ENCODE data around the gene MSANTD7. TPM values are rescaled to one million over a fixed set of nuclear protein-coding genes. Genes with fewer than 3 reads are reported as not detected.

MSANTD7 gene
- total and polyA plus RNA-seq, 9 of the 15 experiments (the other 6 are each of a cell fraction or from before 2014, with no cell fraction given) = 5.2 to 27.3 (median 23.6) TPM

DNA sequence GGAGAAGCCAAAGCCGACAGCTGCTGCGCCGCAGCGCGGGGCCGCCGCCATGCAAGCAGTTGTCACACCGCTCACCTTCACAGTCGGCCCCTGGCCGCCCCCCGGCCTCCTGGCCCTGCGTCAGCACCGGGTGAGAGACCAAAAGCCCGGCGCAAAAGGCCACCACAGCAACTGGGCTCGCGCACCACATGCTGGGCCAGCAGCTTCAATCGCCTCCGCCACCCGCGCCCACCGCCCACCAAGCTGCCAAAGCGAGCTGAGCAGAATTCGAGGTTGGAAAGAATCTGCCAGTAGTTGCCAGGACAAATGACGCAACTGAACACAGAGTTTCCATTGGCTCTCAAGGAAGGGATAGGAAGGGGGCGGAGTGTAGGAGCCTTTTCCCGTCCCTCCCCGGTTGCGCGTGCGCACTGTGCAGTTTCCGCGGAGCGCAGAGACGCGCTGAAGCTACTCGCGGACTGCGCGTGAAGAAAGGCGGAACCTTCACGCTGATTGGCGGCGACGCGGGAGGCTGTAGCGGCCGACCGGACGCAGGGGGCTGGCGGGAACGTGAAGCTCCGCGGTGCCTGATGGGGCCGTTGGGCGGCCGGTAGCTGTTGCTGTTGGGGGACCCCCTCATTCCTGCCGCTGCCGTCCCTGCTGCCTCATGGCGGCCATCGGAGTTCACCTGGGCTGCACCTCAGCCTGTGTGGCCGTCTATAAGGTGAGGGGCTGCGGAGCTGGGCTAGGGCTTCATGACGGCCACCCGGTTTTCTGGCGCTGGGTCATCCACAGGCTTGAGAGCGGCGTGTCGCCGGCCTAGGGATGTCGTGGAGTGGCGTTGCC, at the start of gene MSANTD7, which contains the start of the genes CDNF and HSPA14 (continued):
- no peak for TF ChIP-seq ZNF512 (tag; IDR thresholded peaks at IDR 0.05)
- no peak for TF ChIP-seq ZNF408 (CRISPR knock-in tag; IDR thresholded peaks at IDR 0.05; ENCODE audit: low read depth)
- TF ChIP-seq, protein P1, sequence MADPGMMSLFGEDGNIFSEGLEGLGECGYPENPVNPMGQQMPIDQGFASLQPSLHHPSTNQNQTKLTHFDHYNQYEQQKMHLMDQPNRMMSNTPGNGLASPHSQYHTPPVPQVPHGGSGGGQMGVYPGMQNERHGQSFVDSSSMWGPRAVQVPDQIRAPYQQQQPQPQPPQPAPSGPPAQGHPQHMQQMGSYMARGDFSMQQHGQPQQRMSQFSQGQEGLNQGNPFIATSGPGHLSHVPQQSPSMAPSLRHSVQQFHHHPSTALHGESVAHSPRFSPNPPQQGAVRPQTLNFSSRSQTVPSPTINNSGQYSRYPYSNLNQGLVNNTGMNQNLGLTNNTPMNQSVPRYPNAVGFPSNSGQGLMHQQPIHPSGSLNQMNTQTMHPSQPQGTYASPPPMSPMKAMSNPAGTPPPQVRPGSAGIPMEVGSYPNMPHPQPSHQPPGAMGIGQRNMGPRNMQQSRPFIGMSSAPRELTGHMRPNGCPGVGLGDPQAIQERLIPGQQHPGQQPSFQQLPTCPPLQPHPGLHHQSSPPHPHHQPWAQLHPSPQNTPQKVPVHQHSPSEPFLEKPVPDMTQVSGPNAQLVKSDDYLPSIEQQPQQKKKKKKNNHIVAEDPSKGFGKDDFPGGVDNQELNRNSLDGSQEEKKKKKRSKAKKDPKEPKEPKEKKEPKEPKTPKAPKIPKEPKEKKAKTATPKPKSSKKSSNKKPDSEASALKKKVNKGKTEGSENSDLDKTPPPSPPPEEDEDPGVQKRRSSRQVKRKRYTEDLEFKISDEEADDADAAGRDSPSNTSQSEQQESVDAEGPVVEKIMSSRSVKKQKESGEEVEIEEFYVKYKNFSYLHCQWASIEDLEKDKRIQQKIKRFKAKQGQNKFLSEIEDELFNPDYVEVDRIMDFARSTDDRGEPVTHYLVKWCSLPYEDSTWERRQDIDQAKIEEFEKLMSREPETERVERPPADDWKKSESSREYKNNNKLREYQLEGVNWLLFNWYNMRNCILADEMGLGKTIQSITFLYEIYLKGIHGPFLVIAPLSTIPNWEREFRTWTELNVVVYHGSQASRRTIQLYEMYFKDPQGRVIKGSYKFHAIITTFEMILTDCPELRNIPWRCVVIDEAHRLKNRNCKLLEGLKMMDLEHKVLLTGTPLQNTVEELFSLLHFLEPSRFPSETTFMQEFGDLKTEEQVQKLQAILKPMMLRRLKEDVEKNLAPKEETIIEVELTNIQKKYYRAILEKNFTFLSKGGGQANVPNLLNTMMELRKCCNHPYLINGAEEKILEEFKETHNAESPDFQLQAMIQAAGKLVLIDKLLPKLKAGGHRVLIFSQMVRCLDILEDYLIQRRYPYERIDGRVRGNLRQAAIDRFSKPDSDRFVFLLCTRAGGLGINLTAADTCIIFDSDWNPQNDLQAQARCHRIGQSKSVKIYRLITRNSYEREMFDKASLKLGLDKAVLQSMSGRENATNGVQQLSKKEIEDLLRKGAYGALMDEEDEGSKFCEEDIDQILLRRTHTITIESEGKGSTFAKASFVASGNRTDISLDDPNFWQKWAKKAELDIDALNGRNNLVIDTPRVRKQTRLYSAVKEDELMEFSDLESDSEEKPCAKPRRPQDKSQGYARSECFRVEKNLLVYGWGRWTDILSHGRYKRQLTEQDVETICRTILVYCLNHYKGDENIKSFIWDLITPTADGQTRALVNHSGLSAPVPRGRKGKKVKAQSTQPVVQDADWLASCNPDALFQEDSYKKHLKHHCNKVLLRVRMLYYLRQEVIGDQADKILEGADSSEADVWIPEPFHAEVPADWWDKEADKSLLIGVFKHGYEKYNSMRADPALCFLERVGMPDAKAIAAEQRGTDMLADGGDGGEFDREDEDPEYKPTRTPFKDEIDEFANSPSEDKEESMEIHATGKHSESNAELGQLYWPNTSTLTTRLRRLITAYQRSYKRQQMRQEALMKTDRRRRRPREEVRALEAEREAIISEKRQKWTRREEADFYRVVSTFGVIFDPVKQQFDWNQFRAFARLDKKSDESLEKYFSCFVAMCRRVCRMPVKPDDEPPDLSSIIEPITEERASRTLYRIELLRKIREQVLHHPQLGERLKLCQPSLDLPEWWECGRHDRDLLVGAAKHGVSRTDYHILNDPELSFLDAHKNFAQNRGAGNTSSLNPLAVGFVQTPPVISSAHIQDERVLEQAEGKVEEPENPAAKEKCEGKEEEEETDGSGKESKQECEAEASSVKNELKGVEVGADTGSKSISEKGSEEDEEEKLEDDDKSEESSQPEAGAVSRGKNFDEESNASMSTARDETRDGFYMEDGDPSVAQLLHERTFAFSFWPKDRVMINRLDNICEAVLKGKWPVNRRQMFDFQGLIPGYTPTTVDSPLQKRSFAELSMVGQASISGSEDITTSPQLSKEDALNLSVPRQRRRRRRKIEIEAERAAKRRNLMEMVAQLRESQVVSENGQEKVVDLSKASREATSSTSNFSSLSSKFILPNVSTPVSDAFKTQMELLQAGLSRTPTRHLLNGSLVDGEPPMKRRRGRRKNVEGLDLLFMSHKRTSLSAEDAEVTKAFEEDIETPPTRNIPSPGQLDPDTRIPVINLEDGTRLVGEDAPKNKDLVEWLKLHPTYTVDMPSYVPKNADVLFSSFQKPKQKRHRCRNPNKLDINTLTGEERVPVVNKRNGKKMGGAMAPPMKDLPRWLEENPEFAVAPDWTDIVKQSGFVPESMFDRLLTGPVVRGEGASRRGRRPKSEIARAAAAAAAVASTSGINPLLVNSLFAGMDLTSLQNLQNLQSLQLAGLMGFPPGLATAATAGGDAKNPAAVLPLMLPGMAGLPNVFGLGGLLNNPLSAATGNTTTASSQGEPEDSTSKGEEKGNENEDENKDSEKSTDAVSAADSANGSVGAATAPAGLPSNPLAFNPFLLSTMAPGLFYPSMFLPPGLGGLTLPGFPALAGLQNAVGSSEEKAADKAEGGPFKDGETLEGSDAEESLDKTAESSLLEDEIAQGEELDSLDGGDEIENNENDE (IDR thresholded peaks at IDR 0.05; ENCODE audit: low read depth, low read length) = no peak
- TF ChIP-seq SIN3B (IDR thresholded peaks at IDR 0.05; ENCODE audit: low read depth) = no peak; the same call in 1 of the 2 replicates
- no peak for TF ChIP-seq CTCF (IDR thresholded peaks at IDR 0.05 in 2 of 3, conservative IDR thresholded peaks at IDR 0.05 in 1 of 3; ENCODE audit: insufficient read depth in 2 of 3, low read depth in 1 of 3, low read length in 3 of 3)
- TF ChIP-seq TFAP4 (CRISPR knock-in tag; IDR thresholded peaks at IDR 0.05; ENCODE audit: borderline replicate concordance) = peak; percentile 72
- TF ChIP-seq, protein P2, sequence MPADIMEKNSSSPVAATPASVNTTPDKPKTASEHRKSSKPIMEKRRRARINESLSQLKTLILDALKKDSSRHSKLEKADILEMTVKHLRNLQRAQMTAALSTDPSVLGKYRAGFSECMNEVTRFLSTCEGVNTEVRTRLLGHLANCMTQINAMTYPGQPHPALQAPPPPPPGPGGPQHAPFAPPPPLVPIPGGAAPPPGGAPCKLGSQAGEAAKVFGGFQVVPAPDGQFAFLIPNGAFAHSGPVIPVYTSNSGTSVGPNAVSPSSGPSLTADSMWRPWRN (IDR thresholded peaks at IDR 0.05; ENCODE audit: low read depth) = 0 out of 2 replicates have a peak, but pooled peaks have one; percentile 21
- no peak for TF ChIP-seq ZNF146 (CRISPR knock-in tag; IDR thresholded peaks at IDR 0.05; ENCODE audit: unreplicated experiment)

Measured in K562 (cell line).